Chondrocyte (in vitro differentiated cells): Measurements from ENCODE around the gene LRMDA. TPM values are rescaled to one million over a fixed set of nuclear protein-coding genes. Genes with fewer than 3 reads are reported as not detected.

Source experiments
- DNase-seq: peaks from one replicate; pipeline ENCODE4 v3.0.0; 2021; ENCODE audit warnings: mixed read lengths, low spot score
- H3K27ac Mint-ChIP-seq: one replicate; pipeline ENCODE4 v1.8.0; 2021; ENCODE audit warnings: mild to moderate bottlenecking, moderate library complexity, mixed read lengths; ENCODE audit not compliant: unreplicated experiment
- H3K27me3 Mint-ChIP-seq: 2 replicates; pipeline ENCODE4 v1.8.0; 2021; ENCODE audit warnings: low read depth, mixed read lengths
- H3K36me3 Mint-ChIP-seq: 2 replicates; pipeline ENCODE4 v1.8.0; 2021; ENCODE audit warnings: low read depth, mixed read lengths
- H3K4me1 Mint-ChIP-seq: 2 replicates; pipeline ENCODE4 v1.8.0; 2021; ENCODE audit warnings: low read depth, mild to moderate bottlenecking, mixed read lengths
- H3K4me3 Mint-ChIP-seq: one replicate; pipeline ENCODE4 v1.8.0; 2021; ENCODE audit warnings: mild to moderate bottlenecking, moderate library complexity, mixed read lengths; ENCODE audit not compliant: unreplicated experiment
- H3K9me3 Mint-ChIP-seq: 2 replicates; pipeline ENCODE4 v1.8.0; 2021; ENCODE audit warnings: low read depth, mixed read lengths
- CTCF ChIP-seq: fragments of 200-600 bp; sonication (generic); IDR thresholded peaks from 2 replicates; pipeline ENCODE4 v1.5.0; 2021; ENCODE audit warnings: antibody characterized with exemption, mild to moderate bottlenecking, moderate library complexity
- total RNA-seq: library from RNA; stranded (reverse); gene quantifications from 3 replicates; pipeline ENCODE4 v1.2.1, GENCODE V29; 2021

The LRMDA gene
- total RNA-seq, 1 donor from 2014 or later: 2.8 TPM

- H3K27ac Mint-ChIP-seq: no peak overlapping the region
- H3K4me3 Mint-ChIP-seq: no peak overlapping the region
- no peak for DNase-seq
- peaks cover 5% of the 10 kb centered on the region for H3K36me3 Mint-ChIP-seq
- no peak for TF ChIP-seq CTCF
- peaks cover 2% of the 10 kb centered on the region for H3K27me3 Mint-ChIP-seq
- H3K9me3 Mint-ChIP-seq: peaks cover 41% of the 10 kb centered on the region
- H3K4me1 Mint-ChIP-seq: no peaks in the 10 kb centered on the region
Observed at GRCh38 chr10:75568450-75569130, 137.2 kb downstream of the LRMDA start.

GRCh38 chr10:75569506-75569905 is 138.1 kb downstream of the LRMDA start:
- Mint-ChIP-seq H3K9me3 (peaks cover 48% of the 10 kb centered on the region), H3K4me1 (no peaks in the 10 kb centered on the region), H3K4me3 (no peak overlapping the region), H3K27ac (no peak overlapping the region), H3K27me3 (peaks cover 2% of the 10 kb centered on the region), H3K36me3 (peaks cover 5% of the 10 kb centered on the region)
- TF ChIP-seq CTCF: no peak
- no peak for DNase-seq

- no peak for DNase-seq
- no peak for TF ChIP-seq CTCF
- Mint-ChIP-seq H3K4me3 (no peak overlapping the region), H3K4me1 (no peaks in the 10 kb centered on the region), H3K27me3 (no peaks in the 10 kb centered on the region), H3K27ac (no peak overlapping the region), H3K9me3 (peaks cover 51% of the 10 kb centered on the region), H3K36me3 (peaks cover 9% of the 10 kb centered on the region)
Observed at GRCh38 chr10:75572478-75572877, 141.1 kb downstream of the LRMDA start.

GRCh38 chr10:75575940-75576339 is 144.5 kb downstream of the LRMDA start:
- H3K36me3 Mint-ChIP-seq: peaks cover 11% of the 10 kb centered on the region
- H3K4me1 Mint-ChIP-seq: no peaks in the 10 kb centered on the region
- DNase-seq: no peak
- TF ChIP-seq CTCF: no peak
- peaks cover 4% of the 10 kb centered on the region for H3K27me3 Mint-ChIP-seq
- no peak overlapping the region for H3K4me3 Mint-ChIP-seq
- no peak overlapping the region for H3K27ac Mint-ChIP-seq
- peaks cover 70% of the 10 kb centered on the region for H3K9me3 Mint-ChIP-seq

- Mint-ChIP-seq H3K27ac (no peak overlapping the region), H3K4me1 (no peaks in the 10 kb centered on the region), H3K27me3 (peaks cover 13% of the 10 kb centered on the region), H3K36me3 (peaks cover 8% of the 10 kb centered on the region), H3K9me3 (peaks cover 52% of the 10 kb centered on the region), H3K4me3 (no peak overlapping the region)
- DNase-seq: no peak
- TF ChIP-seq CTCF: no peak
Observed at GRCh38 chr10:75582102-75582501, 150.7 kb downstream of the LRMDA start.
